Astrocyte (in vitro differentiated cells and primary cell): Measurements from ENCODE around the gene FBXO7. TPM values are rescaled to one million over a fixed set of nuclear protein-coding genes. Genes with fewer than 3 reads are reported as not detected.
A peak's percentile ranks its signal among the peaks of the same experiment; 100 is the strongest.

Source experiments
- DNase-seq: peaks from one replicate; pipeline ENCODE4 v3.0.0-alpha.2; 2010; ENCODE audit warnings: low read depth
- FAIRE-seq: peaks from 2 replicates; lab custom pipeline; 2011; peaks lifted over from hg19 to GRCh38; lab: Jason Lieb, UNC
- H2AFZ ChIP-seq: 2 replicates; pipeline ENCODE4 v1.6.0; 2012; ENCODE audit warnings: low read depth, low read length, inconsistent platforms
- H3K27ac ChIP-seq: 2 replicates; pipeline ENCODE4 v1.5.1; 2011; ENCODE audit warnings: low read depth, low read length, inconsistent platforms
- H3K27me3 ChIP-seq: 2 replicates; pipeline ENCODE4 v1.6.0; 2011; ENCODE audit warnings: low read length, inconsistent platforms; ENCODE audit not compliant: insufficient read depth
- H3K36me3 ChIP-seq: 2 replicates; pipeline ENCODE4 v1.5.1; 2011; ENCODE audit warnings: low read length, inconsistent platforms; ENCODE audit not compliant: insufficient read depth
- H3K4me1 ChIP-seq: 2 replicates; pipeline ENCODE4 v1.5.1; 2011; ENCODE audit warnings: low read length, inconsistent platforms; ENCODE audit not compliant: insufficient read depth
- H3K4me2 ChIP-seq: 2 replicates; pipeline ENCODE4 v1.6.0; 2012; ENCODE audit warnings: low read length, inconsistent platforms
- H3K4me3 ChIP-seq: 2 replicates; pipeline ENCODE4 v1.5.1; 2011; ENCODE audit warnings: low read depth, mild to moderate bottlenecking, low read length, inconsistent platforms; ENCODE audit not compliant: insufficient read depth
- H3K79me2 ChIP-seq: 2 replicates; pipeline ENCODE4 v1.6.0; 2012; ENCODE audit warnings: mild to moderate bottlenecking, low read length, inconsistent platforms; ENCODE audit not compliant: insufficient read depth
- H3K9ac ChIP-seq: 2 replicates; pipeline ENCODE4 v1.6.0; 2012; ENCODE audit warnings: mild to moderate bottlenecking, low read length, inconsistent platforms
- H3K9me3 ChIP-seq: 2 replicates; pipeline ENCODE4 v1.5.1; 2012; ENCODE audit warnings: low read depth, mild to moderate bottlenecking, low read length, inconsistent platforms; ENCODE audit not compliant: insufficient read depth
- H4K20me1 ChIP-seq: 2 replicates; pipeline ENCODE4 v1.6.0; 2012; ENCODE audit warnings: low read length, inconsistent platforms; ENCODE audit not compliant: insufficient read depth
- H3K27ac Mint-ChIP-seq: one replicate; pipeline ENCODE4 v1.8.0; 2021; ENCODE audit warnings: mild to moderate bottlenecking, mixed read lengths; ENCODE audit not compliant: unreplicated experiment
- H3K27me3 Mint-ChIP-seq: one replicate; pipeline ENCODE4 v1.8.0; 2021; ENCODE audit warnings: low read depth, mixed read lengths; ENCODE audit not compliant: unreplicated experiment
- H3K36me3 Mint-ChIP-seq: one replicate; pipeline ENCODE4 v1.8.0; 2021; ENCODE audit warnings: low read depth, mixed read lengths; ENCODE audit not compliant: unreplicated experiment
- H3K4me1 Mint-ChIP-seq: one replicate; pipeline ENCODE4 v1.8.0; 2021; ENCODE audit warnings: low read depth, mixed read lengths; ENCODE audit not compliant: unreplicated experiment
- H3K4me3 Mint-ChIP-seq: one replicate; pipeline ENCODE4 v1.8.0; 2021; ENCODE audit warnings: mild to moderate bottlenecking, moderate library complexity, mixed read lengths; ENCODE audit not compliant: unreplicated experiment
- H3K9me3 Mint-ChIP-seq: one replicate; pipeline ENCODE4 v1.8.0; 2021; ENCODE audit warnings: mild to moderate bottlenecking, mixed read lengths; ENCODE audit not compliant: unreplicated experiment
- CTCF ChIP-seq: IDR thresholded peaks from 2 replicates; pipeline ENCODE4 v1.5.1; 2011; ENCODE audit warnings: low read depth, mild to moderate bottlenecking, inconsistent platforms, low read length, moderate library complexity; ENCODE audit not compliant: insufficient read depth
- EZH2 ChIP-seq: IDR thresholded peaks from 2 replicates; pipeline ENCODE4 v1.6.1; 2012; ENCODE audit warnings: mild to moderate bottlenecking, low read length, inconsistent platforms; ENCODE audit not compliant: insufficient read depth
- total RNA-seq: library from RNA; stranded (reverse); gene quantifications from 2 replicates; pipeline ENCODE4 v1.2.1, GENCODE V29; 2021

FBXO7 gene
- total RNA-seq, 1 donor from 2014 or later, result 85.9 TPM

DNA sequence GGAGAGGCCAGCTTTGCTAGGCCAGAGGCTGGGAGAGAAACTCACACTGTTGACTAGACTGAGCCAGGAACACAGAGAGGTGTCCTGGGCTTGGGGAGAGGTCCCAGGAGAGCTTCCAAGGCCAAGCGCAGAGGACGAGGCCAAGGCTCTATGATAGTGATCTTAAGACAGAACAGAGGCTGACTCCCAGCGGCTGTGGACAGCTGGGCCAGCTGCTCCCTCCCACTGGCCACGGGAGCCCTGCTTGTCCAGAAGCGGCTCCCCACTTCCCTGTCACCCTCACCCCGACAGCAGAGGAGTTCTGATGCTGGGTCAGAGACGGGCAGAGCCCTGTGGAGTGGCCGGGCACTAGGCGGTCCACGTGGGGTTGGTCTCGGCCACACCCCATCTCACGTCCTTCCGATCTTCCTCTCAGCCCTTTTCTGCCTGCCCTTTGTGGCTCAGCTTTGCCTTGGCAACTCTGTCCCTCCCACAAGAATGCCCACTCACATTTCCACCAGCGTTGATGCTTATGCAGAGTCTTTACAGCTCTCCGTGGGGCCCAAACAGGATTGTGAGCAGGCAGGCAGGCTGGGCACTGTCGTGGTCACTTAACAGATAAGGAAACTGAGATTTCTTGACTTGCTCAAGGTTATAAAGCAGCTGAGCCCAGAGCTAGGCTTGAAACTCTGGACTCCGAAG, 68.2 kb downstream of the FBXO7 start:
- H3K9ac ChIP-seq, result no peak overlapping the region
- no peak for FAIRE-seq

DNA sequence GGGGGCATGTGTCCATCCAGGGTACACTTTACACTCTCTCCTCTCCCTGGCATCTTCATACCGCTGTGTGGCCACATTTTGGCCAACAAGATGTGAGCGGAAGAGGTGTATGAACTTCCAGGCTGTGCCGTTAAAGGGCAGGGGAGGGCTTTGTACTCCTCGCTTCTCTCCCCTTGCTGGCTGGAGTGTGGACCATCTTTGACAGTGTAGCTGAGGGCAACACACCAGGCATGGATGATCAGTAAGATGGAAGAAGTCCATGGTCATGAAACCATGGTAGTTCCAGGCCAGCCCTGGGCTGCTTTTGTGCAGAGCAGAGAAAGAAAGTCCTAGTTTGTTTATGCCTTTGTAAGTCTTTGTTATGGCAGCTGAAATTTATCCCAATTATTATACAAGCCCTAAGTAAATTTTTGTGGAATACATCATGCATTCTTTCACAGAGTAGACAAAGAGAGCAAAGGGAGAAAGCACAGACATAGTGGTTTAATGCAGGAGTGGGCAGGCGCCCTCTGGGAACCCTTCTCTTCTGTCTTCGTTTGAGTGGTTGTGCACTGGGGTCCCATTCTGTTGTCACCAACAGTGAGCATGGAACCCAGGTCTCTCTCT, 70.4 kb downstream of the FBXO7 start:
- Histone ChIP-seq H3K4me1 (no peaks in the 10 kb centered on the region), H3K27me3 (peaks cover 12% of the 10 kb centered on the region), H3K9ac (no peak overlapping the region), H4K20me1 (no peaks in the 10 kb centered on the region), H3K4me3 (no peak overlapping the region), H3K36me3 (no peaks in the 10 kb centered on the region), H2AFZ (no peak overlapping the region), H3K27ac (no peak overlapping the region), H3K79me2 (no peaks in the 10 kb centered on the region), H3K9me3 (no peaks in the 10 kb centered on the region), H3K4me2 (no peak overlapping the region)
- Mint-ChIP-seq H3K36me3 (peaks cover 3% of the 10 kb centered on the region), H3K4me3 (no peak overlapping the region), H3K27ac (peak overlapping the region; percentile 5), H3K27me3 (peaks cover 28% of the 10 kb centered on the region), H3K4me1 (no peaks in the 10 kb centered on the region), H3K9me3 (no peaks in the 10 kb centered on the region)
- TF ChIP-seq CTCF (no peak), EZH2 (no peak)
- DNase-seq, result peak; percentile 64
- FAIRE-seq, result no peak

More for the DNA sequence above, 68.2 kb downstream of the FBXO7 start:
- Histone ChIP-seq H3K27me3 (peaks cover 14% of the 10 kb centered on the region), H3K36me3 (no peaks in the 10 kb centered on the region), H3K9me3 (no peaks in the 10 kb centered on the region), H3K79me2 (no peaks in the 10 kb centered on the region), H3K4me1 (no peaks in the 10 kb centered on the region), H3K4me2 (no peak overlapping the region), H3K27ac (no peak overlapping the region), H2AFZ (no peak overlapping the region), H3K4me3 (no peak overlapping the region), H4K20me1 (no peaks in the 10 kb centered on the region)
- peaks cover 4% of the 10 kb centered on the region for H3K9me3 Mint-ChIP-seq
- peaks cover 3% of the 10 kb centered on the region for H3K36me3 Mint-ChIP-seq
- DNase-seq, result no peak
- no peak overlapping the region for H3K27ac Mint-ChIP-seq
- H3K4me1 Mint-ChIP-seq, result peaks cover 11% of the 10 kb centered on the region
- H3K4me3 Mint-ChIP-seq, result no peak overlapping the region
- peaks cover 28% of the 10 kb centered on the region for H3K27me3 Mint-ChIP-seq
- TF ChIP-seq EZH2 (no peak), CTCF (no peak)

- DNase-seq (peak; percentile 44), FAIRE-seq (no peak)
- no peak for TF ChIP-seq EZH2
- TF ChIP-seq CTCF, result no peak
Measured at GRCh38 chr22:32545801-32546200, 71.2 kb downstream of the FBXO7 start.

More at GRCh38 chr22:32545801-32546200, 71.2 kb downstream of the FBXO7 start:
- H3K27ac Mint-ChIP-seq, result no peak overlapping the region
- Histone ChIP-seq H2AFZ (no peak overlapping the region), H3K4me2 (no peak overlapping the region), H3K36me3 (no peaks in the 10 kb centered on the region), H3K4me3 (no peak overlapping the region), H3K27me3 (peaks cover 11% of the 10 kb centered on the region), H4K20me1 (no peaks in the 10 kb centered on the region), H3K9ac (no peak overlapping the region), H3K27ac (no peak overlapping the region), H3K79me2 (no peaks in the 10 kb centered on the region), H3K9me3 (no peaks in the 10 kb centered on the region), H3K4me1 (no peaks in the 10 kb centered on the region)
- peaks cover 28% of the 10 kb centered on the region for H3K27me3 Mint-ChIP-seq
- no peaks in the 10 kb centered on the region for H3K4me1 Mint-ChIP-seq
- H3K36me3 Mint-ChIP-seq, result peaks cover 3% of the 10 kb centered on the region
- H3K9me3 Mint-ChIP-seq, result no peaks in the 10 kb centered on the region
- H3K4me3 Mint-ChIP-seq, result no peak overlapping the region
